Measurements from ENCODE around the gene AQP2. TPM values are rescaled to one million over a fixed set of nuclear protein-coding genes. Genes with fewer than 3 reads are reported as not detected.

The AQP2 gene
- total RNA-seq, 2 experiments from 2014 or later = not detected

- no peaks in the 10 kb centered on the region for H3K4me1 Mint-ChIP-seq (ENCODE audit: low read depth)
- H3K27me3 Mint-ChIP-seq (ENCODE audit: low read depth) = peaks cover 60% of the 10 kb centered on the region
- no peak for DNase-seq
- intact Hi-C loops (cut with micrococcal nuclease) = no loop called here
- H3K4me3 Mint-ChIP-seq = no peak overlapping the region
- CTCF ChIA-PET = interaction anchor here (0.9 to 1.6 kb wide), 3 partner anchors 9 to 89 kb away, joined by 3 to 5 read pairs (median 4); no protein-coding TSS in a partner anchor
- H3K27ac Mint-ChIP-seq = no peak overlapping the region
- H3K36me3 Mint-ChIP-seq (ENCODE audit: low read depth) = no peaks in the 10 kb centered on the region
- no peaks in the 10 kb centered on the region for H3K9me3 Mint-ChIP-seq
Measured at GRCh38 chr12:49954863-49955830, 4.6 kb downstream of the AQP2 start.

GRCh38 chr12:49955899-49956662, 5.5 kb downstream of the AQP2 start:
- Mint-ChIP-seq H3K27ac (no peak overlapping the region), H3K27me3 (ENCODE audit: low read depth) (peaks cover 67% of the 10 kb centered on the region), H3K4me3 (no peak overlapping the region), H3K9me3 (no peaks in the 10 kb centered on the region), H3K36me3 (ENCODE audit: low read depth) (no peaks in the 10 kb centered on the region), H3K4me1 (ENCODE audit: low read depth) (peaks cover 7% of the 10 kb centered on the region)
- intact Hi-C loops (cut with micrococcal nuclease) = no loop called here
- CTCF ChIA-PET = interaction anchor here (0.6 to 0.9 kb wide), 2 partner anchors 11 to 703 kb away, joined by 4 read pairs; no protein-coding TSS in a partner anchor
- DNase-seq = no peak

- H3K27me3 Mint-ChIP-seq (ENCODE audit: low read depth) = peaks cover 67% of the 10 kb centered on the region
- no peaks in the 10 kb centered on the region for H3K9me3 Mint-ChIP-seq
- H3K4me3 Mint-ChIP-seq = no peak overlapping the region
- no peak for DNase-seq
- peaks cover 7% of the 10 kb centered on the region for H3K4me1 Mint-ChIP-seq (ENCODE audit: low read depth)
- CTCF ChIA-PET = interaction anchor here (2.0 to 2.6 kb wide), 3 partner anchors 10 to 80 kb away, joined by 5 to 16 read pairs (median 13); no protein-coding TSS in a partner anchor
- no peak overlapping the region for H3K27ac Mint-ChIP-seq
- intact Hi-C loops (cut with micrococcal nuclease) = no loop called here
- H3K36me3 Mint-ChIP-seq (ENCODE audit: low read depth) = no peaks in the 10 kb centered on the region
Measured at GRCh38 chr12:49956663-49957569, 6.4 kb downstream of the AQP2 start.

- CTCF ChIA-PET = interaction anchor here (2.0 to 2.6 kb wide), 3 partner anchors 9 to 79 kb away, joined by 5 to 16 read pairs (median 13); no protein-coding TSS in a partner anchor
- peaks cover 7% of the 10 kb centered on the region for H3K4me1 Mint-ChIP-seq (ENCODE audit: low read depth)
- H3K4me3 Mint-ChIP-seq = no peak overlapping the region
- no peak overlapping the region for H3K27ac Mint-ChIP-seq
- no peaks in the 10 kb centered on the region for H3K9me3 Mint-ChIP-seq
- no peaks in the 10 kb centered on the region for H3K36me3 Mint-ChIP-seq (ENCODE audit: low read depth)
- peaks cover 70% of the 10 kb centered on the region for H3K27me3 Mint-ChIP-seq (ENCODE audit: low read depth)
- intact Hi-C loops (cut with micrococcal nuclease) = no loop called here
- no peak for DNase-seq
Measured at GRCh38 chr12:49957570-49957967, 7.0 kb downstream of the AQP2 start.

GRCh38 chr12:49959685-49960473, 9.3 kb downstream of the AQP2 start:
- peaks cover 61% of the 10 kb centered on the region for H3K27me3 Mint-ChIP-seq (ENCODE audit: low read depth)
- no peaks in the 10 kb centered on the region for H3K9me3 Mint-ChIP-seq
- intact Hi-C loops (cut with micrococcal nuclease) = no loop called here
- H3K27ac Mint-ChIP-seq = no peak overlapping the region
- no peak for DNase-seq
- H3K36me3 Mint-ChIP-seq (ENCODE audit: low read depth) = no peaks in the 10 kb centered on the region
- CTCF ChIA-PET = interaction anchor here (0.7 to 2.6 kb wide), 6 partner anchors 7 to 110 kb away, joined by 3 to 16 read pairs (median 8); no protein-coding TSS in a partner anchor
- H3K4me3 Mint-ChIP-seq = no peak overlapping the region
- H3K4me1 Mint-ChIP-seq (ENCODE audit: low read depth) = peaks cover 7% of the 10 kb centered on the region

GRCh38 chr12:49960474-49961110, 10.1 kb downstream of the AQP2 start:
- intact Hi-C loops (cut with micrococcal nuclease) = no loop called here
- Mint-ChIP-seq H3K4me3 (peak overlapping the region; percentile 21), H3K27ac (no peak overlapping the region)

GRCh38 chr12:49961111-49961922, 10.8 kb downstream of the AQP2 start, which contains the start of gene AQP5:
Gene AQP5 (plus strand): TSS chr12:49961872. CDS start chr12:49962018, 146 bp downstream.
- no peaks in the 10 kb centered on the region for H3K9me3 Mint-ChIP-seq
- H3K36me3 Mint-ChIP-seq (ENCODE audit: low read depth) = no peaks in the 10 kb centered on the region
- H3K27ac Mint-ChIP-seq = no peak within 1 kb of the TSS
- intact Hi-C loops (cut with micrococcal nuclease) = no loop called here
- CTCF ChIA-PET = interaction anchor here (1.7 to 2.4 kb wide), 2 partner anchors 15 to 95 kb away, joined by 9 read pairs; no protein-coding TSS in a partner anchor
- H3K4me3 Mint-ChIP-seq = peak within 1 kb of the TSS; percentile 21
- peaks cover 62% of the 10 kb centered on the region for H3K27me3 Mint-ChIP-seq (ENCODE audit: low read depth)
- no peak for DNase-seq
- peaks cover 7% of the 10 kb centered on the region for H3K4me1 Mint-ChIP-seq (ENCODE audit: low read depth)

More at GRCh38 chr12:49960474-49961110, 10.1 kb downstream of the AQP2 start:
- H3K27me3 Mint-ChIP-seq (ENCODE audit: low read depth) = peaks cover 61% of the 10 kb centered on the region
- no peaks in the 10 kb centered on the region for H3K36me3 Mint-ChIP-seq (ENCODE audit: low read depth)
- DNase-seq = no peak
- no peaks in the 10 kb centered on the region for H3K9me3 Mint-ChIP-seq
- CTCF ChIA-PET = interaction anchor here (2.4 to 2.5 kb wide), 3 partner anchors 15 to 109 kb away, joined by 6 to 12 read pairs (median 9); no protein-coding TSS in a partner anchor
- peaks cover 7% of the 10 kb centered on the region for H3K4me1 Mint-ChIP-seq (ENCODE audit: low read depth)

GRCh38 chr12:49961993-49962764, 11.6 kb downstream of the AQP2 start:
- Mint-ChIP-seq H3K4me1 (ENCODE audit: low read depth) (peaks cover 7% of the 10 kb centered on the region), H3K27me3 (ENCODE audit: low read depth) (peaks cover 57% of the 10 kb centered on the region), H3K9me3 (no peaks in the 10 kb centered on the region), H3K27ac (no peak overlapping the region), H3K36me3 (ENCODE audit: low read depth) (no peaks in the 10 kb centered on the region), H3K4me3 (no peak overlapping the region)
- CTCF ChIA-PET = interaction anchor here (1.7 to 2.4 kb wide), 2 partner anchors 16 to 95 kb away, joined by 9 read pairs; no protein-coding TSS in a partner anchor
- no peak for DNase-seq
- intact Hi-C loops (cut with micrococcal nuclease) = no loop called here

GRCh38 chr12:49962861-49963765, 12.6 kb downstream of the AQP2 start:
- H3K27ac Mint-ChIP-seq = no peak overlapping the region
- H3K27me3 Mint-ChIP-seq (ENCODE audit: low read depth) = peaks cover 52% of the 10 kb centered on the region
- no peak for DNase-seq
- H3K36me3 Mint-ChIP-seq (ENCODE audit: low read depth) = no peaks in the 10 kb centered on the region
- no peaks in the 10 kb centered on the region for H3K9me3 Mint-ChIP-seq
- CTCF ChIA-PET = interaction anchor here (0.7 to 1.7 kb wide), 4 partner anchors 93 to 213 kb away, joined by 3 to 10 read pairs (median 8); no protein-coding TSS in a partner anchor
- no peak overlapping the region for H3K4me3 Mint-ChIP-seq
- intact Hi-C loops (cut with micrococcal nuclease) = no loop called here
- H3K4me1 Mint-ChIP-seq (ENCODE audit: low read depth) = peaks cover 7% of the 10 kb centered on the region
